Uterus (tissue), 4 donors: ENCODE results near the gene CERS6. TPM values are rescaled to one million over a fixed set of nuclear protein-coding genes. Genes with fewer than 3 reads are reported as not detected.
"Not testable (repeated sequence)": the region's sequence is repeated elsewhere in the genome, so short reads cannot be mapped to it uniquely, and the experiment has no call there.

Source experiments
- DNase-seq, 2 donors: peaks; one replicate each; pipeline ENCODE4 v3.0.0-alpha.2; 2019 to 2020
- H3K27ac ChIP-seq, 2 donors: fragments of 200-600 bp; sonication (generic); 1 replicate in 1 of 2; 2 replicates in 1 of 2; pipeline ENCODE4 v1.5.1; 2016 to 2018
- H3K27me3 ChIP-seq, 2 donors: fragments of 200-600 bp; sonication (generic); one replicate each; pipeline ENCODE4 v1.5.1; 2018 to 2019; ENCODE audit warnings: control low read depth in 1 of 2
- H3K36me3 ChIP-seq, 2 donors: fragments of 200-600 bp; sonication (generic); one replicate each; pipeline ENCODE4 v1.5.1; 2019; ENCODE audit warnings: control low read depth in 1 of 2
- H3K4me1 ChIP-seq, 2 donors: fragments of 200-600 bp; sonication (generic); one replicate each; pipeline ENCODE4 v1.5.1; 2018 to 2019; ENCODE audit warnings: control low read depth in 1 of 2
- H3K4me3 ChIP-seq, 2 donors: fragments of 200-600 bp; sonication (generic); 1 replicate in 1 of 2; 2 replicates in 1 of 2; pipeline ENCODE4 v1.5.1; 2018 to 2019; ENCODE audit warnings: mild to moderate bottlenecking in 1 of 2
- H3K9me3 ChIP-seq, 2 donors: fragments of 200-600 bp; sonication (generic); one replicate each; pipeline ENCODE4 v1.5.1; 2019; ENCODE audit warnings: control low read depth in 1 of 2
- POLR2A ChIP-seq, 2 donors: fragments of 450-650 bp; IDR thresholded peaks; one replicate each; pipeline ENCODE4 v1.6.1; 2016; ENCODE audit warnings: antibody characterized with exemption in 2 of 2, mild to moderate bottlenecking in 1 of 2, moderate library complexity in 1 of 2
- intact Hi-C: fragments of 100-400 bp; cut with DNase I; formaldehyde crosslinking; loops from one replicate; pipeline ENCODE4 v1.15.1; 2023; ENCODE audit warnings: low total_unique reads
- total RNA-seq, 4 donors: library from RNA; depleted of rRNA in 3 of 4; stranded (reverse); fragments of >200 nt in 3 of 4; gene quantifications; one replicate each; pipeline versions ENCODE4 v1.1.0 to v1.2.4, GENCODE V29; 2014 to 2023
- TF ChIP-seq, protein P1 (sequence below), 4 experiments: fragments of 200-600 bp in 2 of 4; fragments of 450-650 bp in 2 of 4; sonication (generic) in 2 of 4; IDR thresholded peaks; one replicate each; pipeline ENCODE4 v1.5.1; 2016 to 2019; ENCODE audit warnings: antibody characterized with exemption in 4 of 4, mild to moderate bottlenecking in 2 of 4, moderate library complexity in 1 of 4
- donor health status: DM: yes; HTN: yes; CAD: no.

The CERS6 gene
- total RNA-seq, 4 donors from 2014 or later: 20.0 to 47.2 (median 26.6) TPM

GRCh38 chr2:168658706-168659105, 202.6 kb downstream of the CERS6 start:
- no peaks in the 10 kb centered on the region for H3K4me1 ChIP-seq
- no peak overlapping the region for H3K4me3 ChIP-seq
- intact Hi-C loops: no loop called here
- H3K9me3 ChIP-seq: no peaks in the 10 kb centered on the region
- no peaks in the 10 kb centered on the region for H3K36me3 ChIP-seq
- no peak for DNase-seq
- no peak overlapping the region for H3K27ac ChIP-seq
- no peaks in the 10 kb centered on the region for H3K27me3 ChIP-seq
- TF ChIP-seq POLR2A (IDR thresholded peaks at IDR 0.05): no peak
- TF ChIP-seq, protein P1, sequence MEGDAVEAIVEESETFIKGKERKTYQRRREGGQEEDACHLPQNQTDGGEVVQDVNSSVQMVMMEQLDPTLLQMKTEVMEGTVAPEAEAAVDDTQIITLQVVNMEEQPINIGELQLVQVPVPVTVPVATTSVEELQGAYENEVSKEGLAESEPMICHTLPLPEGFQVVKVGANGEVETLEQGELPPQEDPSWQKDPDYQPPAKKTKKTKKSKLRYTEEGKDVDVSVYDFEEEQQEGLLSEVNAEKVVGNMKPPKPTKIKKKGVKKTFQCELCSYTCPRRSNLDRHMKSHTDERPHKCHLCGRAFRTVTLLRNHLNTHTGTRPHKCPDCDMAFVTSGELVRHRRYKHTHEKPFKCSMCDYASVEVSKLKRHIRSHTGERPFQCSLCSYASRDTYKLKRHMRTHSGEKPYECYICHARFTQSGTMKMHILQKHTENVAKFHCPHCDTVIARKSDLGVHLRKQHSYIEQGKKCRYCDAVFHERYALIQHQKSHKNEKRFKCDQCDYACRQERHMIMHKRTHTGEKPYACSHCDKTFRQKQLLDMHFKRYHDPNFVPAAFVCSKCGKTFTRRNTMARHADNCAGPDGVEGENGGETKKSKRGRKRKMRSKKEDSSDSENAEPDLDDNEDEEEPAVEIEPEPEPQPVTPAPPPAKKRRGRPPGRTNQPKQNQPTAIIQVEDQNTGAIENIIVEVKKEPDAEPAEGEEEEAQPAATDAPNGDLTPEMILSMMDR (IDR thresholded peaks at IDR 0.05): no peak

DNA sequence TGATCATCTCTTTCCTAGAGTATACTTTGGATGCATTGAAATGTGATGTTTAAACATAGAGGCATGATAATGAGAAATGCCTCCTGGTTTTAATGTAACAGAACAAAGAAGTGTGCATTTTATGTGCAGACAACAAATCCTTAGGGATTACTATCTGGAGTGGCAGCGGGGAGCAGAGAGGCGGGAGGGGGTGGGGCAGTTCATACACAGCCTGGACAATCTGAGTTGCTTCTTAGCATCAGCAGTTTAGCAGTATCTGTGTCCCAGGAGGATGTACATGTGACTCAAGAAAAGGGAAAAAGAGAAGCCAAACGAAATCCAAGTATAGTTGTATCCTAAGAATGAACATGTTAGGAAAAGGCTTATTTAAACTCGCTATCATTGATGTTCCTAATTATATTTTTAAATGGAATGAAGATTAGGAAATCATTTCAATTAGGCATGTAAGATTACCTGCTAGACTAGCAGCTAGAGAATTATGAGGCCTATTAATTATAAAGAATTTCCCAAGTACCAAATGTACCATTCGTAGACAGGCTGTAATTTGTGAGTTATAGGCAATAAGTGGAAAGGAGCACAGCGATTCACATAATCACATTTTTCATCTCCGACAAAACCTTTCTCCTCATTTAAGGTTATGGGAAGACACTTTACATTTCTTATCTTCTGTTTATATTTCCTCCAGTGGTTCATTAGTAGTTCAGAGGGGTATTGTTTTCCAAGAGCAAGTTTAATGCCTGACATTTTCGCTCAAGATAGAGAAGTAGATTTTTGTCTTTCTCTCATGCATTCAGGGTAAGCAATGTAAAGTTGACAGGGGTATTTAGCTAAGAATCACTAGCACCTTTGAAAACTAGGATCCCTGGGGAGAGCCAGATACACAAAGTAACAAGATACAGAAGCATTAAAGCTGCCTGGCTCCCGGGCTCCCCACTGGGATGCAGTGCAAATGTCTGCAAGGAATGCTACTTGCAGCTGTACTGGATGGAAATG, 205.1 kb downstream of the CERS6 start:
- Histone ChIP-seq H3K4me3 (no peak overlapping the region), H3K27me3 (no peaks in the 10 kb centered on the region), H3K36me3 (no peaks in the 10 kb centered on the region), H3K9me3 (no peaks in the 10 kb centered on the region), H3K27ac (peak overlapping the region; percentile 3 to 52), H3K4me1 (no peaks in the 10 kb centered on the region)
- TF ChIP-seq POLR2A (IDR thresholded peaks at IDR 0.05): no peak
- TF ChIP-seq, protein P1 (IDR thresholded peaks at IDR 0.05): no peak
- intact Hi-C loops: no loop called here
- peak in 1 of 2 donors; percentile 33 for DNase-seq

DNA sequence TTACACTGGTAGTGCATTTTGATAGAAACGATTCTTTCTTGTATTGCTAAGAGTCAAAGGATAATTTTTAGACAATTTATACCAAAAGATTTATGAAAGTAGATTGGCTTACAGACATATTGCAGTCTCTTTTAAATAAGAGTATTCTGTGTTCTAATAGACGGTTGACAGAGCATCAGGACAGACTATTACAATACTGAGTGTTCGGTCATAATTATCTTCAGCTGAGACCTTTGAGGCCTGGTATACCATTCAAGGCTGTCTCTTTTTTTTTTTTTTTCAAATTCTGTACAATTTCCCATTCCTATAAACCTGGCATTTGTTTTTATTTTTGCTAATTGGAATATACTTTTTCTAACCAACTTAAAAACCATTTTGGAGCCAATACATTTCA, 205.8 kb downstream of the CERS6 start:
- no peak for TF ChIP-seq POLR2A (IDR thresholded peaks at IDR 0.05)
- TF ChIP-seq, protein P1 (IDR thresholded peaks at IDR 0.05): no peak
- DNase-seq: no peak
- intact Hi-C loops: no loop called here
- no peaks in the 10 kb centered on the region for H3K9me3 ChIP-seq
- H3K27ac ChIP-seq: peak overlapping the region; percentile 3 to 26
- no peaks in the 10 kb centered on the region for H3K27me3 ChIP-seq
- H3K4me1 ChIP-seq: no peaks in the 10 kb centered on the region
- H3K4me3 ChIP-seq: no peak overlapping the region
- no peaks in the 10 kb centered on the region for H3K36me3 ChIP-seq

DNA sequence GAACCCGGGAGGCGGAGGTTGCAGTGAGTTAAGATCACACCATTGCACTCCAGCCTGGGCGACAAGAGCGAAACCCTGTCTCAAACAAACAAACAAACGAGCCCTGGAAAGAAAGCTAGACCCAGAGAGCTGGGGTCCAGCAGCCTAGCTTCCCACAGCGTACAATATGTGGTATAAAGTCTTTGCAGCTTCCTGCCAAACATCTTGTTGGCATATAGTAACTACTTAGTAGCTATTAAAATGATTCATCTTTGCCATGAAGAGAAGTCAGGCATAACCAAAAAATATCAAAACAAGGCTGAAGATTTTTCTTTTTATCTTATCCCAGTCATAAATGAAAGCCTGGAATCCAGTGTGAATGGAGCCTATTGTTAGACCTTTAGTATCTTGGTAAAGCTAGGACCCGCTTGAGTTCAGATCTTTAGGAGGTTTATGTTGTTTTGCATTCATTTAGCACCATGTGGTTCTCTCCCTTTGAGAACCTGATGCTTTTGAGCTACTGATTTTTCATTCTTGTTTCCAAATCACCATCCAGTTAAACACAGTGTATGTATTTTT, 206.7 kb downstream of the CERS6 start:
- Histone ChIP-seq H3K36me3 (no peaks in the 10 kb centered on the region), H3K27me3 (no peaks in the 10 kb centered on the region), H3K4me1 (no peaks in the 10 kb centered on the region), H3K9me3 (no peaks in the 10 kb centered on the region), H3K4me3 (no peak overlapping the region), H3K27ac (no peak overlapping the region)
- DNase-seq: no peak
- intact Hi-C loops: no loop called here
- TF ChIP-seq, protein P1 (IDR thresholded peaks at IDR 0.05): no peak

- Histone ChIP-seq H3K4me1 (no peaks in the 10 kb centered on the region), H3K9me3 (no peaks in the 10 kb centered on the region), H3K27ac (no peak overlapping the region), H3K36me3 (no peaks in the 10 kb centered on the region), H3K27me3 (no peaks in the 10 kb centered on the region), H3K4me3 (no peak overlapping the region)
- TF ChIP-seq, protein P1 (IDR thresholded peaks at IDR 0.05): no peak
- no peak for TF ChIP-seq POLR2A (IDR thresholded peaks at IDR 0.05)
- DNase-seq: no peak
- intact Hi-C loops: no loop called here
Measured at GRCh38 chr2:168663993-168664392, 207.9 kb downstream of the CERS6 start.

DNA sequence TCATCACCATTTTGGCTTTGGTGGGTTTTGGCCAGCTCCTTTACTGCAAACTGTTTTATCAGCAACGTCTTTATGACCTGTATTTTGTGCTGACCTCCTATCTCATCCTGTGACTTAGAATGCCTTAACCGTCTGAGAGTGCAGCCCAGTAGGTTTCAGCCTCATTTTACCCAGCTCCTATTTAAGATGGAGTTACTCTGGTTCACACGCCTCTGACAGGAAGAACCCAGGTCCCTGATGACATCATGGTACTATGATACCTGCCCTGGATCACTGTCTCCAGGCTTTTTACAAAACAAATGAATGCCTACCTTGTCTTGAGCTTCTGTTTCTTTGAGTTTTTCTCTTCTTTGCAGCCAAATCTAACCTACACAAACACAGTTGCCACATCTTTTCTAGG, 208.6 kb downstream of the CERS6 start:
- intact Hi-C loops, H3K4me1 ChIP-seq, H3K4me3 ChIP-seq, H3K27ac ChIP-seq, H3K36me3 ChIP-seq, DNase-seq, H3K9me3 ChIP-seq, H3K27me3 ChIP-seq: not testable (repeated sequence)
